Central memory CD8-positive, alpha-beta T cell (primary cell): ENCODE data around the gene ZNF229.
A peak's percentile ranks its signal among the peaks of the same experiment; 100 is the strongest.
"Not testable (repeated sequence)": the region's sequence is repeated elsewhere in the genome, so short reads cannot be mapped to it uniquely, and the experiment has no call there.

Experiments used
- ATAC-seq: fragments of 150-1000 bp; cut with Tn5 transposase; replicated peaks from 2 replicates; pipeline ENCODE4 v1.10.0; 2022; ENCODE audit warnings: mild to moderate bottlenecking, moderate FRiP score, moderate number of reproducible peaks; ENCODE audit not compliant: poor library complexity, severe bottlenecking; ENCODE audit errors: extremely low read depth
- DNase-seq, 2 donors: peaks; one replicate each; pipeline ENCODE4 v3.0.0; 2021; ENCODE audit warnings: low spot score in 2 of 2
- H3K27ac Mint-ChIP-seq: one replicate; pipeline ENCODE4 v1.8.0; 2022; ENCODE audit warnings: low read depth, mild to moderate bottlenecking, moderate library complexity, mixed read lengths
- H3K27me3 Mint-ChIP-seq: one replicate; pipeline ENCODE4 v1.8.0; 2022; ENCODE audit warnings: mixed read lengths
- H3K36me3 Mint-ChIP-seq: one replicate; pipeline ENCODE4 v1.8.0; 2022; ENCODE audit warnings: mild to moderate bottlenecking, moderate library complexity, mixed read lengths; ENCODE audit not compliant: insufficient read depth
- H3K4me1 Mint-ChIP-seq: one replicate; pipeline ENCODE4 v1.8.0; 2022; ENCODE audit warnings: mixed read lengths
- H3K4me3 Mint-ChIP-seq: one replicate; pipeline ENCODE4 v1.8.0; 2022; ENCODE audit warnings: mild to moderate bottlenecking, moderate library complexity, mixed read lengths
- H3K9me3 Mint-ChIP-seq: one replicate; pipeline ENCODE4 v1.8.0; 2022; ENCODE audit warnings: mixed read lengths

ZNF229 gene

DNA sequence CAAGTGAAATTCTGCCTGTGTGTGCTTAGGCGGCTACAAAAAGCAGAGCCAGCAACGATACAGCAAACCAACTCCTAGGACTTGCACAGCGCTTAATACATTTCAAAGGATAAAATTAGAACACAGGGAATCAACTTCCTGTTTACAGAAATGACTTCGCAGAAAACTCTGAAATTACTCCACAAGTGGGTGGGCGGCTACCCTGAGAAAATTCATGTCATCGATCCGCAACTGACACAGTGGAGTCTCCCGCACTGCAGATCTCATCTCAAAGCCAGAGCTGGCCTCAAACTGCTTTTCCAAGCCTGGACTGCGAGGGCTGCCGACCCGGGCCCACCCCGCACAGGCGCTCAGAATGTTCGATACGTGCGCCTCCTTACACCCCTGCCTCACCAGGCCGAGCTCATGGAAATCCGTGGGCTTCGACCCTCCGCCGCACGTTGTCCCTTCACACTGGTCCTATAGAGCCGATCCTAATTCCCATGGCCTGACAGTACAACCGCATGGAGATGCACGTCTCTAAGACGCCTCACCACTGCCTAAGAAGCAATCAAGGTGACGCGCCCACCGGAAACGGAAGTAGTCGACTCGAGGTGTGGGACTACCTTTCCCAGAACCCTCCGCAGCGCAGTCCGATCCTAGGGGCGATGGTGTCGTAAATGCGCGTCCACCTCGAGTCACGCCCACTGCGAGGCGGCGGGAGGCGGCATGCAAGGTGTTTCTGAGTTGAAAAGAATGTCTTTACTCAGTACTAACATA is at the start of gene ZNF229:
Gene ZNF229, minus strand, starts transcription at position 557 of the 759 bp plus-strand sequence. CDS start 5,625 bp downstream, outside the sequence.
- H3K4me3 Mint-ChIP-seq = peak within 1 kb of the TSS; percentile 66
- peak within 1 kb of the TSS; percentile 14 for H3K27ac Mint-ChIP-seq
- H3K9me3 Mint-ChIP-seq = peaks cover 43% of the 10 kb centered on the region
- no peaks in the 10 kb centered on the region for H3K4me1 Mint-ChIP-seq
- ATAC-seq (no peak), DNase-seq (peak in 1 of 2 donors; percentile 9)
- H3K36me3 Mint-ChIP-seq = no peaks in the 10 kb centered on the region
- H3K27me3 Mint-ChIP-seq = peaks cover 22% of the 10 kb centered on the region

DNA sequence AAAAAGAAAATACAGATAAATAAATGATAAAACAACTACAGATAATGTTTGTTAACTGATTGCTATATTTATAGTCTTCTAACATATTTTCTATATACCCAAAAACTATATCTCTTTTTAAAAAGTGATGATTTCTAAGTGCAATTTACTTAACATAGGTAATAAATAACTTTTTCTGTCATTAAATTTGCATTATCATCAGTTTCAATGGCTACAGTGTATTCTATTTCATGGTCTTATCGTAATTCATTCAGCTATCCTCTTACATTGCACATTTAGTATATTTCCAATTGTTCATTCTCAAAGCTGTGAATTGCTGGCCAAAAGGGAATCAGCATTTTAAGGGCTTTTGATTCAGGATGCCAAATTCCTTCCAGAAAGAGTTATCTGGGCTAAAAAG is 48.4 kb upstream of the ZNF229 start:
- DNase-seq (no peak), ATAC-seq (no peak)
- Mint-ChIP-seq H3K4me1 (peaks cover 56% of the 10 kb centered on the region), H3K4me3 (no peak overlapping the region), H3K27ac (no peak overlapping the region), H3K9me3 (peaks cover 49% of the 10 kb centered on the region), H3K27me3 (no peaks in the 10 kb centered on the region), H3K36me3 (peaks cover 46% of the 10 kb centered on the region)

- DNase-seq (no peak), ATAC-seq (no peak)
- peaks cover 35% of the 10 kb centered on the region for H3K9me3 Mint-ChIP-seq
- peak overlapping the region; percentile 78 for H3K27ac Mint-ChIP-seq
- H3K4me1 Mint-ChIP-seq = no peaks in the 10 kb centered on the region
- peak overlapping the region; percentile 43 for H3K4me3 Mint-ChIP-seq
- H3K27me3 Mint-ChIP-seq = no peaks in the 10 kb centered on the region
- peaks cover 50% of the 10 kb centered on the region for H3K36me3 Mint-ChIP-seq
Measured at GRCh38 chr19:44476559-44477408, 28.5 kb upstream of the ZNF229 start.

DNA sequence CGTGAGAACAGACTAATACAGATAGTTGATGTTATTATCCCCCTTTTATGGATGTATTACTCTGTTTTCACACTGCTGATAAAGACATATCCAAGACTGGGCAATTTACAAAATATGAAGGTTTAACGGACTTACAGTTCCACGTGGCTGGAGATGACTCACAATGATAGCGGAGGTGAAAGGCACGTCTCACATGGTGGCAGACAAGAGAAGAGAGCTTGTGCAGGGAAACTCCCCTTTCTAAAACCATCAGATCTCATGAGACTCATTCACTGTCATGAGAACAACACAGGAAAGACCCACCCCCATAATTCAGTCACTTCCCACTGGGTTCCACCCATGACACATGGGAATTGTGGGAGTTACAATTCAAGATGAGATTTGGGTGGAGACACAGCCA is 20.5 kb upstream of the ZNF229 start:
- not testable (repeated sequence) for H3K27me3 Mint-ChIP-seq, H3K4me1 Mint-ChIP-seq, H3K36me3 Mint-ChIP-seq, ATAC-seq, H3K4me3 Mint-ChIP-seq, H3K27ac Mint-ChIP-seq, DNase-seq
- H3K9me3 Mint-ChIP-seq = peaks cover 46% of the 10 kb centered on the region

- H3K9me3 Mint-ChIP-seq = peaks cover 33% of the 10 kb centered on the region
- not testable (repeated sequence) for H3K36me3 Mint-ChIP-seq, H3K4me1 Mint-ChIP-seq, H3K27ac Mint-ChIP-seq, DNase-seq, H3K4me3 Mint-ChIP-seq, ATAC-seq, H3K27me3 Mint-ChIP-seq
Measured at GRCh38 chr19:44462600-44463286, 14.5 kb upstream of the ZNF229 start.

- H3K4me3 Mint-ChIP-seq, ATAC-seq, DNase-seq, H3K4me1 Mint-ChIP-seq, H3K27ac Mint-ChIP-seq, H3K36me3 Mint-ChIP-seq: not testable (repeated sequence)
- H3K27me3 Mint-ChIP-seq = peaks cover 14% of the 10 kb centered on the region
- H3K9me3 Mint-ChIP-seq = peaks cover 31% of the 10 kb centered on the region
Measured at GRCh38 chr19:44456016-44456415, 7.7 kb upstream of the ZNF229 start.

GRCh38 chr19:44455100-44455499 is 6.8 kb upstream of the ZNF229 start:
- Mint-ChIP-seq H3K4me3 (no peak overlapping the region), H3K9me3 (peaks cover 31% of the 10 kb centered on the region), H3K4me1 (no peaks in the 10 kb centered on the region), H3K36me3 (peaks cover 2% of the 10 kb centered on the region), H3K27me3 (peaks cover 14% of the 10 kb centered on the region), H3K27ac (no peak overlapping the region)
- ATAC-seq = no peak
- DNase-seq = no peak

DNA sequence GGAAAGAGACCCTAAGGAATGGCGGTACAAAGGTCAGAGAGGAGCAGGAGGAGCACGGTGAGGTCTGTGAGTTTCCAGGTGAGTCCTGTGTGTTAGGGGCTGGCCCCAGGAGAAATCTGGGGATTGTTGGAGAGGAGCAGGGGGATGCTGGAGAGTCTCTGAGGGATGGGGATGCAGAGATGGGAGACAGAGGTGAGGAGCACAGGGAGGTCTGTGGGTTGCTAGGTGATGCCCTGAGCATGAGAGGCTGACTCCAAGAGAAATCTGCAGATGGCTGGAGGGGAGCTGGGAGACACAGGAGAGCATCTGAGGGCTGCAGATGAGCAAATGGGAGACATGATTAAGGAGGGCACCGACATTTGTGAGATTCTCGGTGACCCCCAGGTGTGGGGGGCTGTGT is 4.1 kb upstream of the ZNF229 start:
- H3K36me3 Mint-ChIP-seq = peaks cover 2% of the 10 kb centered on the region

GRCh38 chr19:44451687-44452086 is 3.4 kb upstream of the ZNF229 start:
- Mint-ChIP-seq H3K27me3 (peaks cover 14% of the 10 kb centered on the region), H3K27ac (no peak overlapping the region), H3K4me1 (no peaks in the 10 kb centered on the region), H3K4me3 (no peak overlapping the region), H3K9me3 (peaks cover 31% of the 10 kb centered on the region), H3K36me3 (peaks cover 2% of the 10 kb centered on the region)
- DNase-seq (no peak), ATAC-seq (no peak)

More for the DNA sequence above, 4.1 kb upstream of the ZNF229 start:
- Mint-ChIP-seq H3K4me1 (no peaks in the 10 kb centered on the region), H3K4me3 (no peak overlapping the region), H3K27me3 (peaks cover 14% of the 10 kb centered on the region), H3K9me3 (peaks cover 31% of the 10 kb centered on the region), H3K27ac (no peak overlapping the region)
- ATAC-seq (no peak), DNase-seq (no peak)

DNA sequence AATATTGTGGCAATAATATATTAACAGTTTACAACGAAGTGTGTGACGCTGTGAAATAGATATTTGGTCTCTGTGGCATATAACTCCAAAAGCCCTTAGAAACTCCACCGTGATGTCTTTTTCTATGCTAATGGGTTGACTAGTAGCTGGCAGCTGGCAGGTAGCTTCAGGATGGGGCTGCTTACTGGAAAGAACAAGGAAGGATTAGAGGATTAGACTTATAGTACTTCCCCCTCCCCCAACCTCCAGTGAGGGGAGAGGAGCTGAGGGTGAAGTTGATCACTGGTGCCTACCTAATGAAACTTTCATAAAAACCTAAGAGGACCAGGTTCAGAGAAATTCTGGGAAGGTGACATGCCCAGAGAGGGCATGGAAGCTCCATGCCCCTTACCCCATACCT is 9.8 kb downstream of the ZNF229 start:
- no peaks in the 10 kb centered on the region for H3K4me1 Mint-ChIP-seq
- H3K9me3 Mint-ChIP-seq = peaks cover 36% of the 10 kb centered on the region
- no peak overlapping the region for H3K27ac Mint-ChIP-seq
- H3K4me3 Mint-ChIP-seq = no peak overlapping the region
- peaks cover 5% of the 10 kb centered on the region for H3K36me3 Mint-ChIP-seq
- DNase-seq = no peak
- no peaks in the 10 kb centered on the region for H3K27me3 Mint-ChIP-seq
- no peak for ATAC-seq

- Mint-ChIP-seq H3K27ac (no peak overlapping the region), H3K4me1 (no peaks in the 10 kb centered on the region), H3K4me3 (no peak overlapping the region), H3K9me3 (peaks cover 30% of the 10 kb centered on the region), H3K27me3 (no peaks in the 10 kb centered on the region), H3K36me3 (peaks cover 3% of the 10 kb centered on the region)
- no peak for DNase-seq
- ATAC-seq = no peak
Measured at GRCh38 chr19:44435441-44435840, 12.8 kb downstream of the ZNF229 start.

- ATAC-seq (no peak), DNase-seq (no peak)
- H3K36me3 Mint-ChIP-seq = peaks cover 3% of the 10 kb centered on the region
- H3K27me3 Mint-ChIP-seq = no peaks in the 10 kb centered on the region
- peaks cover 42% of the 10 kb centered on the region for H3K9me3 Mint-ChIP-seq
- no peak overlapping the region for H3K27ac Mint-ChIP-seq
- no peaks in the 10 kb centered on the region for H3K4me1 Mint-ChIP-seq
- no peak overlapping the region for H3K4me3 Mint-ChIP-seq
Measured at GRCh38 chr19:44430956-44431355, 17.3 kb downstream of the ZNF229 start.
